ENCODE data around the gene SIGLEC8. TPM values are rescaled to one million over a fixed set of nuclear protein-coding genes. Genes with fewer than 3 reads are reported as not detected.

The SIGLEC8 gene
- total RNA-seq, 1 donor from 2014 or later = not detected

DNA sequence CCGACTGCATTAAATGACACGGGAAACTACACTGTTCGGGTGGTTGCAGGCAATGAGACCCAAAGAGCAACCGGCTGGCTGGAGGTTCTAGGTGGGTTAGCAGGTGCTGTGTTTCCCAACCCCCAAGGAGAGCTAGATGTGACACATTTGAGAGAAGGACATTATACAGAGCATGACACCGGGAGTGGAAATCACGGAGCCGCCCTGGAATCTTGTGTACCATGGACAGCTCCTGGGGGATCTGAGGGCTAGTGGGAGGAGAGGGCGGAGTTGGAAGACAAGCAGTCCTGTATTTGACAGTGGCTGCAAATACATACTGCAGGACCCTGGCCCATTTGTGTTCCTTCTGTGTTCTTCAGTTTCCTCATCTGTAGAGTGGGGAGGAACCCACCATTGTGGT is 22.3 kb upstream of the SIGLEC8 start:
- peak; percentile 72 for DNase-seq (ENCODE audit: low spot score)
- Mint-ChIP-seq H3K9me3 (ENCODE audit: unreplicated experiment) (no peaks in the 10 kb centered on the region), H3K27ac (ENCODE audit: unreplicated experiment) (no peak overlapping the region)

GRCh38 chr19:51479531-51480331 is 21.5 kb upstream of the SIGLEC8 start:
- Mint-ChIP-seq H3K4me3 (ENCODE audit: unreplicated experiment) (no peak overlapping the region), H3K36me3 (ENCODE audit: low read depth, unreplicated experiment) (peaks cover 9% of the 10 kb centered on the region), H3K27ac (ENCODE audit: unreplicated experiment) (no peak overlapping the region), H3K27me3 (ENCODE audit: unreplicated experiment) (peaks cover 6% of the 10 kb centered on the region), H3K9me3 (ENCODE audit: unreplicated experiment) (no peaks in the 10 kb centered on the region), H3K4me1 (ENCODE audit: unreplicated experiment) (no peaks in the 10 kb centered on the region)
- no peak for DNase-seq (ENCODE audit: low spot score)
- no peak for TF ChIP-seq CTCF (IDR thresholded peaks at IDR 0.05; ENCODE audit: unreplicated experiment)

More for the DNA sequence above, 22.3 kb upstream of the SIGLEC8 start:
- Mint-ChIP-seq H3K27me3 (ENCODE audit: unreplicated experiment) (peaks cover 6% of the 10 kb centered on the region), H3K4me3 (ENCODE audit: unreplicated experiment) (no peak overlapping the region), H3K4me1 (ENCODE audit: unreplicated experiment) (no peaks in the 10 kb centered on the region), H3K36me3 (ENCODE audit: low read depth, unreplicated experiment) (peaks cover 9% of the 10 kb centered on the region)
- TF ChIP-seq CTCF (IDR thresholded peaks at IDR 0.05; ENCODE audit: unreplicated experiment) = no peak

GRCh38 chr19:51478381-51479234 is 20.4 kb upstream of the SIGLEC8 start, which contains the start of gene CEACAM18:
Gene CEACAM18 (plus strand): TSS chr19:51478539.
- no peak for TF ChIP-seq CTCF (IDR thresholded peaks at IDR 0.05; ENCODE audit: unreplicated experiment)
- Mint-ChIP-seq H3K27me3 (ENCODE audit: unreplicated experiment) (peaks cover 6% of the 10 kb centered on the region), H3K27ac (ENCODE audit: unreplicated experiment) (no peak within 1 kb of the TSS), H3K36me3 (ENCODE audit: low read depth, unreplicated experiment) (peaks cover 9% of the 10 kb centered on the region), H3K4me1 (ENCODE audit: unreplicated experiment) (no peaks in the 10 kb centered on the region), H3K9me3 (ENCODE audit: unreplicated experiment) (no peaks in the 10 kb centered on the region), H3K4me3 (ENCODE audit: unreplicated experiment) (no peak within 1 kb of the TSS)
- DNase-seq (ENCODE audit: low spot score) = no peak

DNA sequence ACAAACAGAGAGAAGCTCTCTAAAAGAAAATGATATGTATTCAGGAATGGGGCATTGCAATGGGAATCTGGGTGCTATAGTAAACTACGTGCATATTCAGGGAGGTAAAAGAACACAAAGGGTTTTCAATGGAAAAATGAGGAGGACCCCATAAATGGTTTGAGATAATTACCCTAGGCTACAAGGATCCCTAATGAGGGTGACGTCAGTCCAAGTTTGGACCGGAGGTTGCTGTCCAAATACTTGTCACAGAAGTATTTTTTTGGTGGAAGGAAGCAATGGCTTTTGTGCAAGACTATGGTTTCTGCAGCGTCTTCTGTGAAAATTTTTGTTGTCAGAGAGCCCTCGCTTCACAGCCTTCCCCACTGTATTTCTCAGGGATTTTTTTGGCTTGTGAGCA is 19.1 kb upstream of the SIGLEC8 start:
- no peaks in the 10 kb centered on the region for H3K9me3 Mint-ChIP-seq (ENCODE audit: unreplicated experiment)
- no peak for DNase-seq (ENCODE audit: low spot score)
- no peak overlapping the region for H3K27ac Mint-ChIP-seq (ENCODE audit: unreplicated experiment)
- H3K4me1 Mint-ChIP-seq (ENCODE audit: unreplicated experiment) = peaks cover 3% of the 10 kb centered on the region
- TF ChIP-seq CTCF (IDR thresholded peaks at IDR 0.05; ENCODE audit: unreplicated experiment) = no peak
- no peak overlapping the region for H3K4me3 Mint-ChIP-seq (ENCODE audit: unreplicated experiment)
- peaks cover 6% of the 10 kb centered on the region for H3K27me3 Mint-ChIP-seq (ENCODE audit: unreplicated experiment)
- H3K36me3 Mint-ChIP-seq (ENCODE audit: low read depth, unreplicated experiment) = peaks cover 9% of the 10 kb centered on the region
